ENCODE measurements around the gene ZRANB1. TPM values are rescaled to one million over a fixed set of nuclear protein-coding genes. Genes with fewer than 3 reads are reported as not detected.

The ZRANB1 gene
- total RNA-seq, 4 donors from 2014 or later: 8.4 to 24.0 (median 16.8) TPM

DNA sequence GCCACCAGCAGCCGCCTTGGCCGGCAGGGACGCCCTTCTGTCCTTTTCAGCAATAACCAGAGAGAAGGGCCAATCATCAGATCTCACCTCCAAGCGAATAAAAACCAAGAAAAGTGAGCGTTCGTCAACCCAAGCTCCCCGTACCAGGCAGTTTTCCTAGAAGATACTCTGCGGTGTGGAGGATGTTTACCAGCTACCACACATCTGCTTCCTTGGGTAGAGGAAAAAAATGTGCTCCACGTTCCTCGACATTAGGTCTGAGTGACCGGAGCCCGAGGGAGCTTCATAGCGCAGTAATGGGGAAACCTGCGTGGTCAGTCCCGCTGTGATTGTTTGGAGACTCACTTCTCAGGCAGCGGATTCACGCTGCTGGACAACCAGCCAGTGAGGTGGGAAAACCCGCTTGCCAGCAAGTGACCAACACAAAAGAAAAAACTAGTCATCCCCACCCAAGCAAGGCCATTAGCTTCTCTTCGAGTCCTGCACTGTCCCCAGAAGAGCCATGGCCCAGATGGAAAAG, 73.0 kb downstream of the ZRANB1 start:
- H3K27me3 ChIP-seq: no peaks in the 10 kb centered on the region
- peaks cover under 1 to 72% (median 44%) of the 10 kb centered on the region in 4 donors for H3K4me1 ChIP-seq
- TF ChIP-seq POLR2A (IDR thresholded peaks at IDR 0.05): no peak
- TF ChIP-seq, protein P1, sequence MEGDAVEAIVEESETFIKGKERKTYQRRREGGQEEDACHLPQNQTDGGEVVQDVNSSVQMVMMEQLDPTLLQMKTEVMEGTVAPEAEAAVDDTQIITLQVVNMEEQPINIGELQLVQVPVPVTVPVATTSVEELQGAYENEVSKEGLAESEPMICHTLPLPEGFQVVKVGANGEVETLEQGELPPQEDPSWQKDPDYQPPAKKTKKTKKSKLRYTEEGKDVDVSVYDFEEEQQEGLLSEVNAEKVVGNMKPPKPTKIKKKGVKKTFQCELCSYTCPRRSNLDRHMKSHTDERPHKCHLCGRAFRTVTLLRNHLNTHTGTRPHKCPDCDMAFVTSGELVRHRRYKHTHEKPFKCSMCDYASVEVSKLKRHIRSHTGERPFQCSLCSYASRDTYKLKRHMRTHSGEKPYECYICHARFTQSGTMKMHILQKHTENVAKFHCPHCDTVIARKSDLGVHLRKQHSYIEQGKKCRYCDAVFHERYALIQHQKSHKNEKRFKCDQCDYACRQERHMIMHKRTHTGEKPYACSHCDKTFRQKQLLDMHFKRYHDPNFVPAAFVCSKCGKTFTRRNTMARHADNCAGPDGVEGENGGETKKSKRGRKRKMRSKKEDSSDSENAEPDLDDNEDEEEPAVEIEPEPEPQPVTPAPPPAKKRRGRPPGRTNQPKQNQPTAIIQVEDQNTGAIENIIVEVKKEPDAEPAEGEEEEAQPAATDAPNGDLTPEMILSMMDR (IDR thresholded peaks at IDR 0.05): no peak
- no peak for TF ChIP-seq EP300 (IDR thresholded peaks at IDR 0.05; ENCODE audit: low read depth)
- TF ChIP-seq POLR2AphosphoS5 (IDR thresholded peaks at IDR 0.05): no peak
- H3K27ac ChIP-seq: peak overlapping the region in 2 of 4 donors; percentile 54 to 61
- no peaks in the 10 kb centered on the region for H3K9me3 ChIP-seq
- intact Hi-C loops (cut with DNase I; ENCODE audit: low total_unique reads): no loop called here
- H3K4me3 ChIP-seq: no peak overlapping the region
- H3K36me3 ChIP-seq: peaks cover 0 to 3% (median 0%) of the 10 kb centered on the region in 4 donors
- in situ Hi-C loops (cut with MboI; ENCODE audit: low pct_ligation_motif_present in 1 of 4, low pct_unique_long_range_greater_than_20kb in 1 of 4, low sequenced_read_pairs in 3 of 4): no loop called here
- no peak for DNase-seq
- 80 to 100% methylated on average over 1 to 19 of the region's 19 CpGs for WGBS, 2 donors (ENCODE audit: low coverage in 1 of 2)

DNA sequence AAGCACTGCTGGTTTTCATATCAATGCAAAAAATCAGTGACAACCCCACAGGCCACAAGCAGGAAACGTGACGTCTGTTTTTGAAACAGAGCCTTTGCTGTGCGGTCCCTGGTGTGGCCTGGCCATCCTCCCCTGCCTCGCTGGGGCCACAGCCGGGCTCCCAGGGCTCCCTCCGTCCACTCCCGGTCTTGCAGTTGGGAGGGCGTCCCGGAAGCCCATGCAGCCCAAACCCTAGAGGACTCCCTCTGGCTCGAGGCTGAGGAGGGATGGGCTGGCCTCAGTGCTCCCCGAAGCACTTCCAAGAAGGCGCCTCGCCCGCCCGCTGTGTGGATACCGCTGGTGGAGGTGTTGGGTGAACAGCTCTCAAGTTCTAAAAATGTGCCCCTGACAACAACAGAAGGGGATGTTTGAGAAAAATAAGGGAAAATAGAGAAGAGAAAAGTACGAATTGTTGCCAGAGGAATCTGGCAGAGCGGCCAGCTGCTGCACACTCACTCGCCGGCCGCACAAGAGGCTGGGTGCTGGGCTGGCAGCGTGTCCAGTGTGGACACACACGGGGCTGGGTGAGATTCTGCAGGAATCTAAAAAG, 73.5 kb downstream of the ZRANB1 start:
- Histone ChIP-seq H3K9me3 (no peaks in the 10 kb centered on the region), H3K36me3 (peaks cover 0 to 3% (median 0%) of the 10 kb centered on the region in 4 donors)

DNA sequence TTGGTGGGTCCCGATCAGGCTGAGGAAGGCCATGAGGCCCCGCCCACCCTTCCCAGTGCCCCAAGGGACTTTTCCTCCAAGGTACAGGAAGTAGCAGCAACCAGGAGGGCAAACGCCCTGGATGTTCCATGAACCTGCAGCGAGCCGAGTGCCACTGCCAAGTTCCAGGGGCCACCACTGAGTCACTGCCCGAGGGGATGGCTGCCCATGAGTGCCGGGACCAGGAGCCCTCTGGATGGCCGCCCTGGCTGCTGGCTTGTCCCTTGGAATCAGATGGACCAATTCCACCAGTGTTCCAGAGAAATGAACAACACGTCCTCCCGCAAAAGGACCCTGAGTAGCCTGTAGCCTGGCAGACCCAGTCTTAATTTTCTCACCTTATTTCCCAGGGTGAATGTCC, 74.2 kb downstream of the ZRANB1 start:
- no peak for DNase-seq
- Histone ChIP-seq H3K4me1 (peaks cover 0 to 61% (median 37%) of the 10 kb centered on the region in 4 donors), H3K27me3 (no peaks in the 10 kb centered on the region), H3K27ac (peak overlapping the region; percentile 40 to 71 (median 49)), H3K4me3 (no peak overlapping the region), H3K9me3 (no peaks in the 10 kb centered on the region), H3K36me3 (peaks cover 0 to 3% (median 0%) of the 10 kb centered on the region in 4 donors)
- no peak for TF ChIP-seq EP300 (IDR thresholded peaks at IDR 0.05; ENCODE audit: low read depth)
- no peak for TF ChIP-seq POLR2A (IDR thresholded peaks at IDR 0.05)
- TF ChIP-seq, protein P1 (IDR thresholded peaks at IDR 0.05): no peak
- no peak for TF ChIP-seq POLR2AphosphoS5 (IDR thresholded peaks at IDR 0.05)
- WGBS, 2 donors (ENCODE audit: low coverage in 1 of 2): 76% methylated on average over 9 of the region's 10 CpGs; no CpG with 5 or more reads in 1 of the 2 donors
- intact Hi-C loops (cut with DNase I; ENCODE audit: low total_unique reads): no loop called here
- in situ Hi-C loops (cut with MboI; ENCODE audit: low pct_ligation_motif_present in 1 of 4, low pct_unique_long_range_greater_than_20kb in 1 of 4, low sequenced_read_pairs in 3 of 4): no loop called here

More for the DNA sequence above, 73.5 kb downstream of the ZRANB1 start:
- no peaks in the 10 kb centered on the region for H3K27me3 ChIP-seq
- intact Hi-C loops (cut with DNase I; ENCODE audit: low total_unique reads): no loop called here
- TF ChIP-seq POLR2AphosphoS5 (IDR thresholded peaks at IDR 0.05) (no peak), POLR2A (IDR thresholded peaks at IDR 0.05) (no peak)
- 84 to 100% methylated on average over 1 to 23 of the region's 23 CpGs for WGBS, 2 donors (ENCODE audit: low coverage in 1 of 2)
- no peak overlapping the region for H3K4me3 ChIP-seq
- in situ Hi-C loops (cut with MboI; ENCODE audit: low pct_ligation_motif_present in 1 of 4, low pct_unique_long_range_greater_than_20kb in 1 of 4, low sequenced_read_pairs in 3 of 4): no loop called here
- peak overlapping the region in 3 of 4 donors; percentile 40 to 71 (median 54) for H3K27ac ChIP-seq
- H3K4me1 ChIP-seq: peaks cover 0 to 66% (median 39%) of the 10 kb centered on the region in 4 donors
- DNase-seq: no peak

DNA sequence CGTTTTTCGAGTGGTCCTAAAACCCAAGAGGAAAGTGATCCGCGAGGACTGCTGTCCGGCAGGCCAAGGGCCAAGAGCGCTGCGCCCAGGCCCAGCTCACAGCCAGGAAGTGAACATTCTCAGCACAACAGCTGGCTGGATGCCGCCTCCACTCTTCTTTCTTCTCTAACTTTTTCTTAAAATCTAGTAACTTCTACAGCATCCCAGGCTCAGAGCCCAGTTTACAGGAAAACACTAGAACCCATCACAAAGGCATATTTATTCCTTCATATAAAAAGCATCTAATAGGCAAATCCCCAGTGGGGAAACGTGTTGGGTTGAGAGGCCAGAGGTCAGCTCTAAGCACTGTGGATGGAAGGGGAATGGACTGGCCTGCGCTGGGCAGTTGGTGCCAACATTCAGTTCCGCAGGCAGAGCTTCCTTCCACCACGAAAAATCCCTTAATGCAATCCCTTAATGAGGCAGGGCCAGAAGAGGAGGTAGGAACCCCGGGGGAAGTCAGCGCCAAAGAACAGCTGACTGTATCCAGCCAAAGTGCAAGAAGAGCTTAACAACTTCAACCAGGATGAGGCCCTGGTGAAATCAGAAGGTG, 74.8 kb downstream of the ZRANB1 start:
- no peak for DNase-seq
- in situ Hi-C loops (cut with MboI; ENCODE audit: low pct_ligation_motif_present in 1 of 4, low pct_unique_long_range_greater_than_20kb in 1 of 4, low sequenced_read_pairs in 3 of 4): no loop called here
- 65 to 72% methylated on average over 8 to 14 of the region's 14 CpGs for WGBS, 2 donors (ENCODE audit: low coverage in 1 of 2)
- intact Hi-C loops (cut with DNase I; ENCODE audit: low total_unique reads): no loop called here
- H3K27me3 ChIP-seq: no peaks in the 10 kb centered on the region
- H3K27ac ChIP-seq: peak overlapping the region; percentile 40 to 71 (median 49)
- TF ChIP-seq POLR2AphosphoS5 (IDR thresholded peaks at IDR 0.05) (peak in 2 of 3 donors; percentile 4 to 14), EP300 (IDR thresholded peaks at IDR 0.05; ENCODE audit: low read depth) (no peak), POLR2A (IDR thresholded peaks at IDR 0.05) (no peak)
- TF ChIP-seq, protein P1 (IDR thresholded peaks at IDR 0.05): no peak
- H3K36me3 ChIP-seq: peaks cover 0 to 3% (median 0%) of the 10 kb centered on the region in 4 donors
- H3K9me3 ChIP-seq: no peaks in the 10 kb centered on the region
- H3K4me1 ChIP-seq: peaks cover 0 to 55% (median 36%) of the 10 kb centered on the region in 4 donors
- no peak overlapping the region for H3K4me3 ChIP-seq

Measured in transverse colon (tissue), 4 donors.